ENCODE results near the gene SPACA9.

DNA sequence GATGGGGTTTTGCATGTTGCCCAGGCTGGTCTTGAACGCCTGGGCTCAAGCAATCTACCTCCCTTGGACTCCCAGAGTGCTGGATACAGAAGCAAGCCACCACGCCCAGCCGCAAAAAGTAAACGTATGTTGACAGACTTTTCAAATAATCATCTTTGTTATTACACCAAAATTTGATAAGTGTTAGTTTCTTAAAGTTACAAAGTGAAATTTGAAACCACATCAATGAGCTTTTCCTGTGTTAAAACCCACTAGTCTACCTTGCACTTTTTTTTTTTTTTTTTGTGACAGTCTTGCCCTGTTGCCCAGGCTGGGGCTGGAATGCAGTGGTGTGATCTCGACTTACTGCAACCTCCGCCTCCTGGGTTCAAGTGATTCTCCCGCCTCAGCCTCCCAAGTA, 29.9 kb downstream of the SPACA9 start:
- TF ChIP-seq EZH2phosphoT487 (IDR thresholded peaks at IDR 0.05; ENCODE audit: unreplicated experiment) (no peak), CREB1 (CRISPR knock-in tag; IDR thresholded peaks at IDR 0.05; ENCODE audit: low read depth) (no peak)

Data from GM23338 (cell line).